Measurements from ENCODE around the gene ARHGEF17.

Gene ARHGEF17

DNA sequence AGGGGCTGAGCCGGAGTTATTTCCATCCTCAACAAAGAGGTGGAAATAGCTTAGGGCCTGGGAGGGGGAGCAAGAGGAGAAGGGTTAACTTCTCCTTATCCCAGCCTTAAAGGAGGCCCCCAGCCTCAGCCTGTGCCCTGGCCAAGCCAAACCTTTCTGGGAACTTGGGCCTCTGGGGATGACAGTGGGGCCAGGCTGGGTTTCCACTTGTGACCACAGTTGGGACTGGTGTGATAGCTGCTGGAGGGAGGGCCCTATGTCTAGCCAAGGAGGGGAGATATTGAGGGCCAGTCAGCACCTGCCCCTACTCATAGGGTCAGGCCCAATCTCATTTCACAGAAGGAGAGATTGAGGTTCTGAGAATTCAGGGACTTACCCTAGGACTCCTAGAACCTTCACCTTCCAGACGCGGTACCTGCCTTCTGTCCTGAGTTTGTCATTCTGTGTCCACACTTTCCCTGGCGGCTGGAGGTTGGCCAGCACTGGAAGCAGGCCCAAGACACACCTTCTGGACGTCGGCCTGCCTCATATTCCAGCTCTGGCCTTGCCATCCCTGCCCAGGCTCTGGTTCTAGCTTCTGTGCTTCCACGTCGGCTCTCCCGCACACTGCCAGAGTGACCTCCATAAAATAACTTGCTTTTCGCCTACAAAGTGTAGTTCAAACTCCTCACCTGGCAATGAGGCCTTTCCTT, 71.3 kb downstream of the ARHGEF17 start:
- POLR2A ChIA-PET, result interaction anchor here (0.6 to 0.9 kb wide), 2 partner anchors 27 to 28 kb away, joined by 3 read pairs; no protein-coding TSS in a partner anchor
- peaks cover 0 to under 1% of the 10 kb centered on the region in 2 experiments; a peak in 1 of 3 replicates for H3K36me3 ChIP-seq (ENCODE audit: control insufficient read depth in 2 of 2, insufficient read depth in 1 of 2, low read length in 2 of 2)
- H3K27ac ChIP-seq (ENCODE audit: extremely low read depth, low read depth, low read length), result no peak overlapping the region
- CTCF ChIA-PET, result interaction anchor here (0.6 to 1.7 kb wide), 4 partner anchors 28 to 281 kb away, joined by 3 to 8 read pairs (median 4); no protein-coding TSS in a partner anchor
- H3K9me3 ChIP-seq (ENCODE audit: control insufficient read depth, insufficient read depth, low read depth, low read length), result no peaks in the 10 kb centered on the region
- peaks cover 4% of the 10 kb centered on the region; the same call in 1 of the 2 replicates for H3K4me1 ChIP-seq (ENCODE audit: control insufficient read depth, insufficient read depth, low read length)
- TF ChIP-seq ZNF16 (tag by site-specific recombination; IDR thresholded peaks at IDR 0.05; ENCODE audit: low read depth) (no peak), ZNF138 (tag by site-specific recombination; IDR thresholded peaks at IDR 0.05; ENCODE audit: borderline replicate concordance) (no peak), ZNF549 (tag by site-specific recombination; IDR thresholded peaks at IDR 0.05) (no peak), ZNF416 (tag by site-specific recombination; IDR thresholded peaks at IDR 0.05) (no peak), BCL11B (tag by site-specific recombination; IDR thresholded peaks at IDR 0.05; ENCODE audit: low read depth) (no peak), TCF7L2 (IDR thresholded peaks at IDR 0.05; ENCODE audit: borderline replicate concordance, low read depth, low read length) (no peak), ZNF24 (tag by site-specific recombination; IDR thresholded peaks at IDR 0.05) (no peak), ZNF747 (tag by site-specific recombination; IDR thresholded peaks at IDR 0.05) (no peak), ZBTB20 (tag by site-specific recombination; IDR thresholded peaks at IDR 0.05) (no peak), ZNF140 (tag by site-specific recombination; IDR thresholded peaks at IDR 0.05) (no peak), ZNF792 (tag by site-specific recombination; IDR thresholded peaks at IDR 0.05) (no peak), ZNF221 (tag by site-specific recombination; IDR thresholded peaks at IDR 0.05; ENCODE audit: borderline replicate concordance) (no peak)
- TF ChIP-seq, protein P1, sequence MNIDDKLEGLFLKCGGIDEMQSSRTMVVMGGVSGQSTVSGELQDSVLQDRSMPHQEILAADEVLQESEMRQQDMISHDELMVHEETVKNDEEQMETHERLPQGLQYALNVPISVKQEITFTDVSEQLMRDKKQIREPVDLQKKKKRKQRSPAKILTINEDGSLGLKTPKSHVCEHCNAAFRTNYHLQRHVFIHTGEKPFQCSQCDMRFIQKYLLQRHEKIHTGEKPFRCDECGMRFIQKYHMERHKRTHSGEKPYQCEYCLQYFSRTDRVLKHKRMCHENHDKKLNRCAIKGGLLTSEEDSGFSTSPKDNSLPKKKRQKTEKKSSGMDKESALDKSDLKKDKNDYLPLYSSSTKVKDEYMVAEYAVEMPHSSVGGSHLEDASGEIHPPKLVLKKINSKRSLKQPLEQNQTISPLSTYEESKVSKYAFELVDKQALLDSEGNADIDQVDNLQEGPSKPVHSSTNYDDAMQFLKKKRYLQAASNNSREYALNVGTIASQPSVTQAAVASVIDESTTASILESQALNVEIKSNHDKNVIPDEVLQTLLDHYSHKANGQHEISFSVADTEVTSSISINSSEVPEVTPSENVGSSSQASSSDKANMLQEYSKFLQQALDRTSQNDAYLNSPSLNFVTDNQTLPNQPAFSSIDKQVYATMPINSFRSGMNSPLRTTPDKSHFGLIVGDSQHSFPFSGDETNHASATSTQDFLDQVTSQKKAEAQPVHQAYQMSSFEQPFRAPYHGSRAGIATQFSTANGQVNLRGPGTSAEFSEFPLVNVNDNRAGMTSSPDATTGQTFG (tag by site-specific recombination; IDR thresholded peaks at IDR 0.05; ENCODE audit: borderline replicate concordance), result no peak
- TF ChIP-seq, protein P2, sequence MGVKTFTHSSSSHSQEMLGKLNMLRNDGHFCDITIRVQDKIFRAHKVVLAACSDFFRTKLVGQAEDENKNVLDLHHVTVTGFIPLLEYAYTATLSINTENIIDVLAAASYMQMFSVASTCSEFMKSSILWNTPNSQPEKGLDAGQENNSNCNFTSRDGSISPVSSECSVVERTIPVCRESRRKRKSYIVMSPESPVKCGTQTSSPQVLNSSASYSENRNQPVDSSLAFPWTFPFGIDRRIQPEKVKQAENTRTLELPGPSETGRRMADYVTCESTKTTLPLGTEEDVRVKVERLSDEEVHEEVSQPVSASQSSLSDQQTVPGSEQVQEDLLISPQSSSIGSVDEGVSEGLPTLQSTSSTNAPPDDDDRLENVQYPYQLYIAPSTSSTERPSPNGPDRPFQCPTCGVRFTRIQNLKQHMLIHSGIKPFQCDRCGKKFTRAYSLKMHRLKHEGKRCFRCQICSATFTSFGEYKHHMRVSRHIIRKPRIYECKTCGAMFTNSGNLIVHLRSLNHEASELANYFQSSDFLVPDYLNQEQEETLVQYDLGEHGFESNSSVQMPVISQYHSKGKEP (tag by site-specific recombination; IDR thresholded peaks at IDR 0.05), result no peak
- TF ChIP-seq, protein P3, sequence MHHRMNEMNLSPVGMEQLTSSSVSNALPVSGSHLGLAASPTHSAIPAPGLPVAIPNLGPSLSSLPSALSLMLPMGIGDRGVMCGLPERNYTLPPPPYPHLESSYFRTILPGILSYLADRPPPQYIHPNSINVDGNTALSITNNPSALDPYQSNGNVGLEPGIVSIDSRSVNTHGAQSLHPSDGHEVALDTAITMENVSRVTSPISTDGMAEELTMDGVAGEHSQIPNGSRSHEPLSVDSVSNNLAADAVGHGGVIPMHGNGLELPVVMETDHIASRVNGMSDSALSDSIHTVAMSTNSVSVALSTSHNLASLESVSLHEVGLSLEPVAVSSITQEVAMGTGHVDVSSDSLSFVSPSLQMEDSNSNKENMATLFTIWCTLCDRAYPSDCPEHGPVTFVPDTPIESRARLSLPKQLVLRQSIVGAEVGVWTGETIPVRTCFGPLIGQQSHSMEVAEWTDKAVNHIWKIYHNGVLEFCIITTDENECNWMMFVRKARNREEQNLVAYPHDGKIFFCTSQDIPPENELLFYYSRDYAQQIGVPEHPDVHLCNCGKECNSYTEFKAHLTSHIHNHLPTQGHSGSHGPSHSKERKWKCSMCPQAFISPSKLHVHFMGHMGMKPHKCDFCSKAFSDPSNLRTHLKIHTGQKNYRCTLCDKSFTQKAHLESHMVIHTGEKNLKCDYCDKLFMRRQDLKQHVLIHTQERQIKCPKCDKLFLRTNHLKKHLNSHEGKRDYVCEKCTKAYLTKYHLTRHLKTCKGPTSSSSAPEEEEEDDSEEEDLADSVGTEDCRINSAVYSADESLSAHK (tag by site-specific recombination; IDR thresholded peaks at IDR 0.05), result no peak
- TF ChIP-seq, protein P4, sequence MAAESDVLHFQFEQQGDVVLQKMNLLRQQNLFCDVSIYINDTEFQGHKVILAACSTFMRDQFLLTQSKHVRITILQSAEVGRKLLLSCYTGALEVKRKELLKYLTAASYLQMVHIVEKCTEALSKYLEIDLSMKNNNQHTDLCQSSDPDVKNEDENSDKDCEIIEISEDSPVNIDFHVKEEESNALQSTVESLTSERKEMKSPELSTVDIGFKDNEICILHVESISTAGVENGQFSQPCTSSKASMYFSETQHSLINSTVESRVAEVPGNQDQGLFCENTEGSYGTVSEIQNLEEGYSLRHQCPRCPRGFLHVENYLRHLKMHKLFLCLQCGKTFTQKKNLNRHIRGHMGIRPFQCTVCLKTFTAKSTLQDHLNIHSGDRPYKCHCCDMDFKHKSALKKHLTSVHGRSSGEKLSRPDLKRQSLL (tag by site-specific recombination; IDR thresholded peaks at IDR 0.05), result no peak
- H3K4me3 ChIP-seq (ENCODE audit: low read depth, low read length), result no peak overlapping the region

DNA sequence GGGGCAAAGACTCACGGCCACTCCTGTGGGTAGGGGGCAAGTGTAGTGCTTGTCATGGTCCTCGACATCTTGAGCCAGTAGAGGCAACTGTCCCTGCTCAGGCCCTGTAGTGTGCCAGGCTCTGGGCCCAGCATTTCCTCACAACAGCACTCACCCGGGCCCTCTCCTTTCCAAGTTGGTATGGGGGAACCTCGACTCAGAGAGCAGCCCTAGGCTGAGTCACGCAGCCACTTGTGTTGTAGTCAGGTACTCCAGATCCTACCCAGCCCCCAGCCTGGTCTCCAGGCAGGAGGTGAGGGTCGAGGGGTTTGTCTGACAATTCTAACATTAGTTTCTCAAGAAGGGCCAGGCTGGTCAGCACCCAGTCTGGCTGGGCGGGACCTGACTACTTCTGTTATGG, 72.3 kb downstream of the ARHGEF17 start:
- H3K4me1 ChIP-seq (ENCODE audit: control insufficient read depth, insufficient read depth, low read length), result peaks cover 4% of the 10 kb centered on the region; the same call in 1 of the 2 replicates
- no peak overlapping the region for H3K27ac ChIP-seq (ENCODE audit: extremely low read depth, low read depth, low read length)
- H3K4me3 ChIP-seq (ENCODE audit: low read depth, low read length), result no peak overlapping the region
- ChIA-PET POLR2A (no interaction called here), CTCF (interaction anchor here (1.5 to 1.7 kb wide), 2 partner anchors 29 to 280 kb away, joined by 5 to 8 read pairs; no protein-coding TSS in a partner anchor)
- H3K36me3 ChIP-seq (ENCODE audit: control insufficient read depth in 2 of 2, insufficient read depth in 1 of 2, low read length in 2 of 2), result peaks cover 0 to 3% of the 10 kb centered on the region in 2 experiments; a peak in 1 of 3 replicates
- no peaks in the 10 kb centered on the region for H3K9me3 ChIP-seq (ENCODE audit: control insufficient read depth, insufficient read depth, low read depth, low read length)
- TF ChIP-seq ZNF423 (tag by site-specific recombination; IDR thresholded peaks at IDR 0.05) (no peak), ZNF560 (tag by site-specific recombination; IDR thresholded peaks at IDR 0.05; ENCODE audit: borderline replicate concordance) (no peak), ZNF830 (tag by site-specific recombination; IDR thresholded peaks at IDR 0.05; ENCODE audit: low read depth) (no peak), ZNF558 (tag by site-specific recombination; IDR thresholded peaks at IDR 0.05) (no peak), ZNF416 (tag by site-specific recombination; IDR thresholded peaks at IDR 0.05) (no peak), ZSCAN16 (tag by site-specific recombination; IDR thresholded peaks at IDR 0.05) (no peak), ZEB2 (tag by site-specific recombination; IDR thresholded peaks at IDR 0.05) (no peak)
- TF ChIP-seq, protein P5, sequence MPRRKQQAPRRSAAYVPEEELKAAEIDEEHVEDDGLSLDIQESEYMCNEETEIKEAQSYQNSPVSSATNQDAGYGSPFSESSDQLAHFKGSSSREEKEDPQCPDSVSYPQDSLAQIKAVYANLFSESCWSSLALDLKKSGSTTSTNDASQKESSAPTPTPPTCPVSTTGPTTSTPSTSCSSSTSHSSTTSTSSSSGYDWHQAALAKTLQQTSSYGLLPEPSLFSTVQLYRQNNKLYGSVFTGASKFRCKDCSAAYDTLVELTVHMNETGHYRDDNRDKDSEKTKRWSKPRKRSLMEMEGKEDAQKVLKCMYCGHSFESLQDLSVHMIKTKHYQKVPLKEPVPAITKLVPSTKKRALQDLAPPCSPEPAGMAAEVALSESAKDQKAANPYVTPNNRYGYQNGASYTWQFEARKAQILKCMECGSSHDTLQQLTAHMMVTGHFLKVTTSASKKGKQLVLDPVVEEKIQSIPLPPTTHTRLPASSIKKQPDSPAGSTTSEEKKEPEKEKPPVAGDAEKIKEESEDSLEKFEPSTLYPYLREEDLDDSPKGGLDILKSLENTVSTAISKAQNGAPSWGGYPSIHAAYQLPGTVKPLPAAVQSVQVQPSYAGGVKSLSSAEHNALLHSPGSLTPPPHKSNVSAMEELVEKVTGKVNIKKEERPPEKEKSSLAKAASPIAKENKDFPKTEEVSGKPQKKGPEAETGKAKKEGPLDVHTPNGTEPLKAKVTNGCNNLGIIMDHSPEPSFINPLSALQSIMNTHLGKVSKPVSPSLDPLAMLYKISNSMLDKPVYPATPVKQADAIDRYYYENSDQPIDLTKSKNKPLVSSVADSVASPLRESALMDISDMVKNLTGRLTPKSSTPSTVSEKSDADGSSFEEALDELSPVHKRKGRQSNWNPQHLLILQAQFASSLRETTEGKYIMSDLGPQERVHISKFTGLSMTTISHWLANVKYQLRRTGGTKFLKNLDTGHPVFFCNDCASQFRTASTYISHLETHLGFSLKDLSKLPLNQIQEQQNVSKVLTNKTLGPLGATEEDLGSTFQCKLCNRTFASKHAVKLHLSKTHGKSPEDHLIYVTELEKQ (tag by site-specific recombination; IDR thresholded peaks at IDR 0.05; ENCODE audit: borderline replicate concordance), result no peak
